HG03558 (cell line): ENCODE results near the gene DAD1.
"Not testable (repeated sequence)": the region's sequence is repeated elsewhere in the genome, so short reads cannot be mapped to it uniquely, and the experiment has no call there.

Source experiments
- ATAC-seq: cut with Tn5 transposase; IDR thresholded peaks from one replicate; pipeline ENCODE4 v1.9.1; 2021; ENCODE audit warnings: moderate number of reproducible peaks; ENCODE audit not compliant: unreplicated experiment; ENCODE audit errors: extremely low read depth

Gene DAD1

DNA sequence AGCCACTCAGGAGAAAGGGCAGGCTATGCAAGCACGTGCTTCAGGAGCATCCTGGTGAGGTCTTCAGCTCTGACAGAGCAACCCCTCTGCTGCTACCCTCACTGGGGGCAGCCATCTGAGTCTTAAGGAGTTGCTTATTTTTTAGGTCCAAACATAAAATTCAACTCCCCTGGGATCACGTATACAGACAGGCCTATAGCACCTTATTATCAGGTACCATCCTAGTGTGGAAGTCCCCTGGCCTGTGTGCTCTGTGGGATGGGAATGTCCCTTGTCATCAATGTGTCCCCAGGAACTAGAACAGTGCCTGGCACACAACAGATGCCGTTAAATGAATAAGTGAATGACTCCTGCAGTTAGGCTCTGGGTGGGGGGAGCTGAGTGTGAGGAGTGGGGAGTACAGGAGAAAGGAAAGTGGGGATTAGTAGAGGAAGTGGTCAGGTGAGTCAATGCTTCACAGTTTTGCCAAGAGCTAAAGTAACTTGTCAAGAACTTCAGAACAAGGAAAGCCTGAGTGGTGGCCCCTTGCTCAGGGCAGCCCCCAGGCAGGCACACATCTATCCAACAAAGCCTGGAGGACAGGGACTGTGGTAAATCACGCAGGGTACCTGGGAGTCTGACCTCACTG, 33.5 kb downstream of the DAD1 start:
- no peak for ATAC-seq

DNA sequence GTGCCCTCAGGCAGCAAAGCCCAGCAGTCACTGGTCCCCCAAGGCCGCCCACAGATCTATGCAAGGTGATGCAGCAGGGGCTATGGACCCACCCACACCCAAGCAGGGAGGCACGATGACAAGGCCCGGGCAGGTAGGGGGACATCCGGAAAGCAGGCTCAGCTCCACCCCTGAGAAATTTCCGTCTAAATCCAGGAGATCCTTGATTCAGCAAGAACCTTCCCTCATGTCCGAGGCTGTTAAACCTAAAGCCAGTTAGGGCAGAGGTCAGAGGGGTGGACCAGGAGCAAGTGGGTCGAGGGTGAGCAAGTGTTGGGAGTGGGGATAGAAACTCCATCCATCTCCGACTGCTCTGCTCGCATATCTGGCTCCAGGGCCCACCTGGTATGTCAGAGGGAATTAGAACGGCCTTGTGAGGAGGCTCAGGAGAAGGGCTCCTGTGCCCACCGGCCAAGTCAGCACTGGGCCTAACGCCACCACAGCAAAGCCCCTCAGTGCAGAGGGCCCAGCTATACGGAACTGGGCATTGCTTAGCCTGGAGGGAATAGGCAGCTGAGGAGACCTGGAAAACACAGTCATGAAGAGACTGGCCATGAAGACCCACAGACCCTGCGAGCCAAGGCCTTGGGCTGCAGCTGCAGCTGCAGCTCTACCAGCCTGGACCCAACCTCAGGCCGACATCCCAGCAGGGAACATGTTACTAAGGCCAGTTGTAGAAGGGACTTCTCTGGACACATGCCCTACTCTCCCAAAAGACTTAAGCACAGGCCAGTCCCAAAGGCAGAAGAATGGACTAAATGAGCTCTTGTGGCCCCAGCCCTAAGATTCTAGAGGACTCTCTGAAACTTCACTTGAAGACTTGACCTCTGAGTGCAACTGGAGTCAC, 34.3 kb downstream of the DAD1 start:
- no peak for ATAC-seq

GRCh38 chr14:22553861-22554497, 35.0 kb downstream of the DAD1 start:
- not testable (repeated sequence) for ATAC-seq

GRCh38 chr14:22553445-22553844, 35.6 kb downstream of the DAD1 start:
- ATAC-seq, result no peak

DNA sequence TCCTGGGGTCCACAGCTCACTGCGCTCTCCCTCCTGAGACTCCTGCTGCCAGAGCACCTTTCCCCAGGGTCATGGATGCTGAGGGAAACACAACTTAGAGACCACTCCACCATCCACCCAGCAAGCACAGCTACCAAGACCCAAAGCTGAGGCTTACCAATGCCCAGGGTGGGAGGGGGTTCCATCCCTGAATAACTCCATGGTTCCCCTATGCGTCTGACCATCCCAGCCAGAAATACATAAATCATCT, 36.3 kb downstream of the DAD1 start:
- ATAC-seq, result no peak

- ATAC-seq, result no peak
Measured at GRCh38 chr14:22552001-22552826, 36.8 kb downstream of the DAD1 start.

DNA sequence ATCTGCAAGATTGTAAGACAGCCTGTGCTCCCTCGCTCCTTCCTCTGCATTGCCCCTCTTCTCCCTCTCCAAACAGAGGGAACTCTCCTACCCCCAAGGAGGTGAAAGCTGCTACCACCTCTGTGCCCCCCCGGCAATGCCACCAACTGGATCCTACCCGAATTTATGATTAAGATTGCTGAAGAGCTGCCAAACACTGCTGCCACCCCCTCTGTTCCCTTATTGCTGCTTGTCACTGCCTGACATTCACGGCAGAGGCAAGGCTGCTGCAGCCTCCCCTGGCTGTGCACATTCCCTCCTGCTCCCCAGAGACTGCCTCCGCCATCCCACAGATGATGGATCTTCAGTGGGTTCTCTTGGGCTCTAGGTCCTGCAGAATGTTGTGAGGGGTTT, 37.4 kb downstream of the DAD1 start:
- ATAC-seq, result no peak

DNA sequence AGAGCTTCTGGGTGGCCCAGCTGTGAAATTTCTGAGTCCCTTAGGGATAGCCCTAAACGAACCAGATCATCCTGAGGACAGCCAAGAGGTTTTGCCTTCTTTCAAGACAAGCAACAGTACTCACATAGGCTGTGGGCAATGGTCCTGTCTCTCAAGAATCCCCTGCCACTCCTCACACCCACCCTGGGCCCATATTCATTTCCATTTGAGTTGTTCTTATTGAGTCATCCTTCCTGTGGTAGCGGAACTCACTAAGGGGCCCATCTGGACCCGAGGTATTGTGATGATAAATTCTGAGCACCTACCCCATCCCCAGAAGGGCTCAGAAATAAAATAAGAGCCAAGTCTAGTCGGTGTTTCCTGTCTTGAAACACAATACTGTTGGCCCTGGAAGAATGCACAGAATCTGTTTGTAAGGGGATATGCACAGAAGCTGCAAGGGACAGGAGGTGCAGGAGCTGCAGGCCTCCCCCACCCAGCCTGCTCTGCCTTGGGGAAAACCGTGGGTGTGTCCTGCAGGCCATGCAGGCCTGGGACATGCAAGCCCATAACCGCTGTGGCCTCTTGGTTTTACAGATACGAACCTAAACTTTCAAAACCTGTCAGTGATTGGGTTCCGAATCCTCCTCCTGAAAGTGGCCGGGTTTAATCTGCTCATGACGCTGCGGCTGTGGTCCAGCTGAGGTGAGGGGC, 38.9 kb downstream of the DAD1 start:
- peak; percentile 36 for ATAC-seq

DNA sequence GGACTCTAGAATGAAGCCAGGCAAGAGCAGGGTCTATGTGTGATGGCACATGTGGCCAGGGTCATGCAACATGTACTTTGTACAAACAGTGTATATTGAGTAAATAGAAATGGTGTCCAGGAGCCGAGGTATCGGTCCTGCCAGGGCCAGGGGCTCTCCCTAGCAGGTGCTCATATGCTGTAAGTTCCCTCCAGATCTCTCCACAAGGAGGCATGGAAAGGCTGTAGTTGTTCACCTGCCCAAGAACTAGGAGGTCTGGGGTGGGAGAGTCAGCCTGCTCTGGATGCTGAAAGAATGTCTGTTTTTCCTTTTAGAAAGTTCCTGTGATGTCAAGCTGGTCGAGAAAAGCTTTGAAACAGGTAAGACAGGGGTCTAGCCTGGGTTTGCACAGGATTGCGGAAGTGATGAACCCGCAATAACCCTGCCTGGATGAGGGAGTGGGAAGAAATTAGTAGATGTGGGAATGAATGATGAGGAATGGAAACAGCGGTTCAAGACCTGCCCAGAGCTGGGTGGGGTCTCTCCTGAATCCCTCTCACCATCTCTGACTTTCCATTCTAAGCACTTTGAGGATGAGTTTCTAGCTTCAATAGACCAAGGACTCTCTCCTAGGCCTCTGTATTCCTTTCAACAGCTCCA, 39.6 kb downstream of the DAD1 start:
- no peak for ATAC-seq

DNA sequence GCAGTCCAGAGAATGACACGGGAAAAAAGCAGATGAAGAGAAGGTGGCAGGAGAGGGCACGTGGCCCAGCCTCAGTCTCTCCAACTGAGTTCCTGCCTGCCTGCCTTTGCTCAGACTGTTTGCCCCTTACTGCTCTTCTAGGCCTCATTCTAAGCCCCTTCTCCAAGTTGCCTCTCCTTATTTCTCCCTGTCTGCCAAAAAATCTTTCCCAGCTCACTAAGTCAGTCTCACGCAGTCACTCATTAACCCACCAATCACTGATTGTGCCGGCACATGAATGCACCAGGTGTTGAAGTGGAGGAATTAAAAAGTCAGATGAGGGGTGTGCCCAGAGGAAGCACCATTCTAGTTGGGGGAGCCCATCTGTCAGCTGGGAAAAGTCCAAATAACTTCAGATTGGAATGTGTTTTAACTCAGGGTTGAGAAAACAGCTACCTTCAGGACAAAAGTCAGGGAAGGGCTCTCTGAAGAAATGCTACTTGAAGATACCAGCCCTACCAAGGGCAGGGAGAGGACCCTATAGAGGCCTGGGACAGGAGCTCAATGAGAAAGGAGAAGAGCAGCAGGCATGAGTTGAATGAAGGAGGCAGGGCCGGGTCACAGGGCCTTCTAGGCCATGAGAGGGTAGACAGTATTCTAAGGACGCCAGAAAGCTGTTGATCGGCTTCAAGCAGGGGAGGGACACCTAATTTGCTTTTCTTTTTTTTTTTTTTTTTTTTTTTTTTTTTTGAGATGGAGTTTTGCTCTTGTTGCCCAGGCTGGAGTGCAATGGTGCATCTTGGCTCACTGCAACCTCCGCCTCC, 40.9 kb downstream of the DAD1 start:
- ATAC-seq, result no peak

DNA sequence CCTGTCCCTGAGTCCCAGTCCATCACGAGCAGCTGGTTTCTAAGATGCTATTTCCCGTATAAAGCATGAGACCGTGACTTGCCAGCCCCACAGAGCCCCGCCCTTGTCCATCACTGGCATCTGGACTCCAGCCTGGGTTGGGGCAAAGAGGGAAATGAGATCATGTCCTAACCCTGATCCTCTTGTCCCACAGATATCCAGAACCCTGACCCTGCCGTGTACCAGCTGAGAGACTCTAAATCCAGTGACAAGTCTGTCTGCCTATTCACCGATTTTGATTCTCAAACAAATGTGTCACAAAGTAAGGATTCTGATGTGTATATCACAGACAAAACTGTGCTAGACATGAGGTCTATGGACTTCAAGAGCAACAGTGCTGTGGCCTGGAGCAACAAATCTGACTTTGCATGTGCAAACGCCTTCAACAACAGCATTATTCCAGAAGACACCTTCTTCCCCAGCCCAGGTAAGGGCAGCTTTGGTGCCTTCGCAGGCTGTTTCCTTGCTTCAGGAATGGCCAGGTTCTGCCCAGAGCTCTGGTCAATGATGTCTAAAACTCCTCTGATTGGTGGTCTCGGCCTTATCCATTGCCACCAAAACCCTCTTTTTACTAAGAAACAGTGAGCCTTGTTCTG, 41.6 kb downstream of the DAD1 start:
- ATAC-seq, result no peak

- no peak for ATAC-seq
Measured at GRCh38 chr14:22546722-22547071, 42.3 kb downstream of the DAD1 start.

- ATAC-seq, result no peak
Measured at GRCh38 chr14:22545842-22546721, 42.9 kb downstream of the DAD1 start.

DNA sequence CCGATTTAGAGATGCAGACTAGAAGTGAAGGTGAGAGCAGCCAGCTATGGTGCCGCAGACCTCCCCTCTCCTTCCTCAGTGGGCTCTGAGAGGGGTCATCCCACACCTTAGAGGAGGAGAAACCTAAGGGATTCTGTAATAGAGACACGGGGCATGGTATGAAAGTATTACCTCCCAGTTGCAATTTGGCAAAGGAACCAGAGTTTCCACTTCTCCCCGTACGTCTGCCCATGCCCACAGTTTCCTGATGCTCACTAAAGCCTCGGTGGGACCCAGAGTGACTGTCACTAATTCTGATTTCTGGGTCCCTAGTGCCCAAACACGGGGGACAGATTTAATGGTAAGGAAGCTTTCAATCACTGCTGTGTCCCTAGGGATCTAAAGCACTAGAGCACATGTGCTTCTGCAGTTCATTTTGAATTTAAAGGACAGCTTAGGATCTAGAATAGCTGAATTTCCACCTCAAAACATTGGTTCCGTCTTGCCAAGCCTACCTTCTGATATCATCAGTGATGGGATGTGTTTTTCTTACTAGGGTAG, 44.1 kb downstream of the DAD1 start:
- ATAC-seq, result no peak

DNA sequence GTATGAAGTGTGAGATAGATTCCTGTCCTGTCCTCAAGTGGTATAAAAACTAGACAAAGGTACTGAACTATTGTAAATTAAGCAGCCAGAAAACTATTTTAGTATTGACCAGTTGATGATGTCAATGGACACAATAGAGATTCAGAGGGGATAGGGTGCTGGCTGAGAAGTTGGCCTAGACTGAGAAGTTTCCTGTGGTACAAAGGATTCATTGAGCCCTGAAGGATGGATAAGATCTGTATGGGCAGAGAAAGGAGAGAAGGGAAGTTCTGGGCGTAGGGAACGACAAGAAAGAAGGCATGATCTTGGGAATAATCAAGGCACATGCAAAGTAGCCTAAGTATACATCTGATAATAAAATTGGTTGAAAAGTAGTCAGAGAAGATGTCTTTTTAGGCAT, 44.6 kb downstream of the DAD1 start:
- ATAC-seq, result no peak

DNA sequence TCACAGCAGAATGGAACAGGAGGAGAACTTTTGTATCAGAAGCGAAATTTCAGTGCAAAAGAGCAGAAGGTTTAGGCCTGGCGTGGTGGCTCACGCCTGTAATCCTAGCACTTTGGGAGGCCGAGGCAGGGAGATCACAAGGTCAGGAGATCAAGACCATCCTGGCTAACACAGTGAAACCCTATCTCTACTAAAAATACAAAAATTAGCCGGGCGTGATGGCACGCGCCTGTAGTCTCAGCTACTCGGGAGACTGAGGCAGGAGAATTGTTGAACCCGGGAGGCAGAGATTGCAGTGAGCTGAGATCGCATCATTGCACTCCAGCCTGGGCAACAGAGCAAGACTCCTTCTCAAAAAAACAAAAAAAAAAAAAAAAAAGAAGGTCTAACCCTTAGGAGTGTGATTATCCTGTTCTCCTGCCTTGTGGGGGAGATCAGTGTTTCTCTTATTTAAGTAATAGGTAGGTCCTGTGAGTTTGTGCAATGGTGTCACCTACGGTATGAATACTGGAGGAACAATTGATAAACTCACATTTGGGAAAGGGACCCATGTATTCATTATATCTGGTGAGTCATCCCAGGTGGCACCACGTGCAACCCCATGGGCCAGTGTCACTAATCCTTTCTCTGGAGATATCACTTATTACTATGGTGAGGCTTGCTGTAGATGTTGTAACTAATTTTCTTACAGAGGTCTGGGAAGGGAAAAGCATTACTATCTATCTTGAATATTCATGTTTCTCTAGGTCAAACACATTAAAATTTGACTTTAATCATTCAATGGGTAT, 45.3 kb downstream of the DAD1 start:
- ATAC-seq, result not testable (repeated sequence)

- no peak for ATAC-seq
Measured at GRCh38 chr14:22542360-22542759, 46.7 kb downstream of the DAD1 start.
